Neural cell (in vitro differentiated cells): ENCODE data around the gene SH2D3A. TPM values are rescaled to one million over a fixed set of nuclear protein-coding genes. Genes with fewer than 3 reads are reported as not detected.
A peak's percentile ranks its signal among the peaks of the same experiment; 100 is the strongest.

Experiments used
- H2AFZ ChIP-seq: fragments of 200-600, 300-800 bp; sonication (generic), shearing (Covaris generic); 2 replicates; pipeline ENCODE4 v1.6.0; 2014; ENCODE audit warnings: low read depth, mild to moderate bottlenecking, antibody characterized with exemption, low read length, moderate library complexity
- H3F3A ChIP-seq: fragments of 200-600 bp; shearing (Covaris generic); 2 replicates; pipeline ENCODE4 v1.6.1; 2016; ENCODE audit warnings: mild to moderate bottlenecking, moderate library complexity, mixed read lengths, antibody characterized with exemption, low read length; ENCODE audit not compliant: insufficient read depth, poor library complexity, severe bottlenecking
- H3K27ac ChIP-seq: fragments of 200-600, 300-800 bp; sonication (generic), shearing (Covaris generic); 2 replicates; pipeline ENCODE4 v1.5.1; 2014; ENCODE audit warnings: mild to moderate bottlenecking, low read length, moderate library complexity
- H3K27me3 ChIP-seq: fragments of 300-800, 200-600 bp; sonication (generic), shearing (Covaris generic); 2 replicates; pipeline ENCODE4 v1.6.0; 2014; ENCODE audit warnings: mild to moderate bottlenecking, low read depth, low read length, moderate library complexity; ENCODE audit not compliant: insufficient read depth
- H3K36me3 ChIP-seq: fragments of 300-800, 200-600 bp; sonication (generic), shearing (Covaris generic); 2 replicates; pipeline ENCODE4 v1.5.1; 2014; ENCODE audit warnings: mild to moderate bottlenecking, antibody characterized with exemption, low read length, moderate library complexity; ENCODE audit not compliant: insufficient read depth
- H3K4me2 ChIP-seq: fragments of 300-800, 200-600 bp; sonication (generic), shearing (Covaris generic); 2 replicates; pipeline ENCODE4 v1.6.0; 2014; ENCODE audit warnings: mild to moderate bottlenecking, low read length
- H3K4me3 ChIP-seq: fragments of 300-800, 200-600 bp; sonication (generic), shearing (Covaris generic); 2 replicates; pipeline ENCODE4 v1.5.1; 2014; ENCODE audit warnings: mild to moderate bottlenecking, low read length, moderate library complexity
- H3K79me2 ChIP-seq: fragments of 200-600 bp; shearing (Covaris generic); replicated peaks from 2 replicates; pipeline ENCODE4 v1.6.0; 2014; ENCODE audit warnings: mild to moderate bottlenecking, low read length, moderate library complexity; ENCODE audit not compliant: insufficient read depth
- H3K9ac ChIP-seq: fragments of 300-800, 200-600 bp; sonication (generic), shearing (Covaris generic); 2 replicates; pipeline ENCODE4 v1.6.1; 2016; ENCODE audit warnings: mild to moderate bottlenecking, low read length, mixed read lengths
- H3K9me2 ChIP-seq: fragments of 200-600 bp; shearing (Covaris generic); 2 replicates; pipeline ENCODE4 v1.6.1; 2016; ENCODE audit warnings: mild to moderate bottlenecking, low read length, mixed read lengths; ENCODE audit not compliant: insufficient read depth
- H3K9me3 ChIP-seq: fragments of 200-600, 300-800 bp; sonication (generic), shearing (Covaris generic); 2 replicates; pipeline ENCODE4 v1.6.1; 2016; ENCODE audit warnings: mild to moderate bottlenecking, mixed run types, low read length, moderate library complexity, mixed read lengths
- H4K20me1 ChIP-seq: fragments of 200-600 bp; shearing (Covaris generic); 2 replicates; pipeline ENCODE4 v1.6.1; 2016; ENCODE audit warnings: mild to moderate bottlenecking, mixed run types; ENCODE audit not compliant: insufficient read depth
- CTCF ChIP-seq: fragments of 450-650 bp; IDR thresholded peaks from 2 replicates; pipeline ENCODE4 v1.5.1; 2014; ENCODE audit warnings: antibody characterized with exemption, mild to moderate bottlenecking, moderate library complexity; ENCODE audit not compliant: poor library complexity, severe bottlenecking
- EP300 ChIP-seq: fragments of 450-650 bp; conservative IDR thresholded peaks from 2 replicates; pipeline ENCODE4 v1.6.1; 2014; ENCODE audit warnings: antibody characterized with exemption, mild to moderate bottlenecking, moderate library complexity; ENCODE audit not compliant: poor library complexity, severe bottlenecking
- EZH2 ChIP-seq: fragments of 200-600, 300-800 bp; shearing (Covaris generic), sonication (generic); IDR thresholded peaks from 2 replicates; pipeline ENCODE4 v1.6.1; 2014; ENCODE audit warnings: antibody characterized with exemption, low read length, borderline replicate concordance, mild to moderate bottlenecking; ENCODE audit not compliant: insufficient read depth, poor library complexity, severe bottlenecking
- MXI1 ChIP-seq: fragments of 450-650 bp; conservative IDR thresholded peaks from 2 replicates; pipeline ENCODE4 v1.6.1; 2014; ENCODE audit warnings: antibody characterized with exemption, mild to moderate bottlenecking; ENCODE audit not compliant: poor library complexity, severe bottlenecking
- POLR2AphosphoS5 ChIP-seq: IDR thresholded peaks from 2 replicates; pipeline ENCODE4 v1.6.1; 2012
- RAD21 ChIP-seq: fragments of 450-650 bp; conservative IDR thresholded peaks from 2 replicates; pipeline ENCODE4 v1.6.1; 2014; ENCODE audit warnings: antibody characterized with exemption, mild to moderate bottlenecking, moderate library complexity
- REST ChIP-seq: IDR thresholded peaks from 2 replicates; pipeline ENCODE4 v1.6.1; 2012; ENCODE audit warnings: borderline replicate concordance
- SMC3 ChIP-seq: fragments of 450-650 bp; conservative IDR thresholded peaks from 2 replicates; pipeline ENCODE4 v1.6.1; 2014; ENCODE audit warnings: antibody characterized with exemption, mild to moderate bottlenecking, moderate library complexity; ENCODE audit not compliant: poor library complexity
- TAF1 ChIP-seq: IDR thresholded peaks from 2 replicates; pipeline ENCODE4 v1.6.1; 2012; ENCODE audit warnings: low read depth
- polyA plus RNA-seq: library from polyadenylated mRNA; depleted of rRNA; stranded (reverse); fragments of >200 nt; gene quantifications from 2 replicates; pipeline ENCODE4 v1.2.3, GENCODE V29; 2014

The SH2D3A gene
- polyA plus RNA-seq, 1 donor from 2014 or later, result 3.6 TPM

- Histone ChIP-seq H3K27ac (no peak overlapping the region), H2AFZ (no peak overlapping the region), H3K79me2 (no peaks in the 10 kb centered on the region), H3K9me2 (no peaks in the 10 kb centered on the region), H4K20me1 (no peaks in the 10 kb centered on the region), H3K36me3 (no peaks in the 10 kb centered on the region), H3K4me2 (no peak overlapping the region), H3K9ac (no peak overlapping the region), H3K4me3 (no peak overlapping the region), H3F3A (no peaks in the 10 kb centered on the region), H3K9me3 (no peaks in the 10 kb centered on the region), H3K27me3 (peaks cover 8% of the 10 kb centered on the region)
- TF ChIP-seq EZH2, result no peak
- TF ChIP-seq RAD21, result no peak
- no peak for TF ChIP-seq POLR2AphosphoS5
- TF ChIP-seq EP300, result no peak
- no peak for TF ChIP-seq REST
- TF ChIP-seq TAF1, result no peak
- no peak for TF ChIP-seq SMC3
- no peak for TF ChIP-seq MXI1
These were observed 13.1 kb downstream of the SH2D3A start for GRCh38 chr19:6754136-6754535.

- peak; percentile 13 for TF ChIP-seq SMC3
- no peak for TF ChIP-seq REST
- peak; percentile 17 for TF ChIP-seq RAD21
- no peak for TF ChIP-seq POLR2AphosphoS5
- TF ChIP-seq CTCF, result peak; percentile 39
- Histone ChIP-seq H3K9me2 (no peaks in the 10 kb centered on the region), H3K79me2 (no peaks in the 10 kb centered on the region), H3K9ac (no peak overlapping the region), H3K9me3 (no peaks in the 10 kb centered on the region), H3K4me2 (no peak overlapping the region), H3K4me3 (peak overlapping the region; percentile 58), H3K27me3 (peaks cover 8% of the 10 kb centered on the region), H3K36me3 (no peaks in the 10 kb centered on the region), H2AFZ (no peak overlapping the region), H3F3A (no peaks in the 10 kb centered on the region), H3K27ac (no peak overlapping the region), H4K20me1 (no peaks in the 10 kb centered on the region)
These were observed 13.8 kb downstream of the SH2D3A start for GRCh38 chr19:6753178-6754031.
